ENCODE results near the gene ATG2B.

DNA sequence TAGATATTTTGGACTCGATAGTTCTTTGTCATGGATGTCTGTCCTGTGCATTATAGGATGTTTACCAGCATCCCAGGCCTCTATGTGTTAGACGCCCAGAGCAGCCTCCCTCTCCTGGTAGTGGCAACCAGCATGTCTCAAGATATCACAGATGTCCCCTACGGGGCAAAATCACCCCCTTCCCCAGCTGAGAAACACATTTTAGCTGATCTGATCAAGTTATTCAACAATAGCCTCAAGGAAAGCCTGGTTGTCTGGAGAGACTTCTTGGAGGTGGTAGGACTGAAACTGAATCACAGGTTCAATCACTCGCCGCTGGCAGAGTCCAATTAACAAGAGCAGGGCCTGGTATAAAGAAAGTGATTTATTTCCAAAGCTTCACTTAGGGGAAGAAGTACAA is 89.5 kb downstream of the ATG2B start:
- TF ChIP-seq MTA3 (IDR thresholded peaks at IDR 0.05; ENCODE audit: borderline replicate concordance, low read length), result no peak
- TF ChIP-seq EZH2 (IDR thresholded peaks at IDR 0.05; ENCODE audit: borderline replicate concordance, control insufficient read depth, low read depth, low read length), result no peak
- TF ChIP-seq, protein P1, sequence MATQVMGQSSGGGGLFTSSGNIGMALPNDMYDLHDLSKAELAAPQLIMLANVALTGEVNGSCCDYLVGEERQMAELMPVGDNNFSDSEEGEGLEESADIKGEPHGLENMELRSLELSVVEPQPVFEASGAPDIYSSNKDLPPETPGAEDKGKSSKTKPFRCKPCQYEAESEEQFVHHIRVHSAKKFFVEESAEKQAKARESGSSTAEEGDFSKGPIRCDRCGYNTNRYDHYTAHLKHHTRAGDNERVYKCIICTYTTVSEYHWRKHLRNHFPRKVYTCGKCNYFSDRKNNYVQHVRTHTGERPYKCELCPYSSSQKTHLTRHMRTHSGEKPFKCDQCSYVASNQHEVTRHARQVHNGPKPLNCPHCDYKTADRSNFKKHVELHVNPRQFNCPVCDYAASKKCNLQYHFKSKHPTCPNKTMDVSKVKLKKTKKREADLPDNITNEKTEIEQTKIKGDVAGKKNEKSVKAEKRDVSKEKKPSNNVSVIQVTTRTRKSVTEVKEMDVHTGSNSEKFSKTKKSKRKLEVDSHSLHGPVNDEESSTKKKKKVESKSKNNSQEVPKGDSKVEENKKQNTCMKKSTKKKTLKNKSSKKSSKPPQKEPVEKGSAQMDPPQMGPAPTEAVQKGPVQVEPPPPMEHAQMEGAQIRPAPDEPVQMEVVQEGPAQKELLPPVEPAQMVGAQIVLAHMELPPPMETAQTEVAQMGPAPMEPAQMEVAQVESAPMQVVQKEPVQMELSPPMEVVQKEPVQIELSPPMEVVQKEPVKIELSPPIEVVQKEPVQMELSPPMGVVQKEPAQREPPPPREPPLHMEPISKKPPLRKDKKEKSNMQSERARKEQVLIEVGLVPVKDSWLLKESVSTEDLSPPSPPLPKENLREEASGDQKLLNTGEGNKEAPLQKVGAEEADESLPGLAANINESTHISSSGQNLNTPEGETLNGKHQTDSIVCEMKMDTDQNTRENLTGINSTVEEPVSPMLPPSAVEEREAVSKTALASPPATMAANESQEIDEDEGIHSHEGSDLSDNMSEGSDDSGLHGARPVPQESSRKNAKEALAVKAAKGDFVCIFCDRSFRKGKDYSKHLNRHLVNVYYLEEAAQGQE (IDR thresholded peaks at IDR 0.05; ENCODE audit: low read depth, low read length), result no peak
- TF ChIP-seq CHD2 (IDR thresholded peaks at IDR 0.05; ENCODE audit: borderline replicate concordance, low read depth, low read length), result no peak
- TF ChIP-seq RCOR1 (conservative IDR thresholded peaks at IDR 0.05; ENCODE audit: low read depth, low read length), result no peak
